Measurements from ENCODE around the gene PNMA3.
"Not testable (repeated sequence)": the region's sequence is repeated elsewhere in the genome, so short reads cannot be mapped to it uniquely, and the experiment has no call there.

PNMA3 gene

GRCh38 chrX:153077437-153078135, 21.3 kb downstream of the PNMA3 start:
- not testable (repeated sequence) for H2AK5ac ChIP-seq (ENCODE audit: low read depth, low read length); H2BK5ac ChIP-seq (ENCODE audit: low read length); H2BK15ac ChIP-seq (ENCODE audit: low read length); H3K4me1 ChIP-seq (ENCODE audit: control insufficient read depth in 2 of 2, insufficient read depth in 1 of 2, low read depth in 1 of 2, low read length in 2 of 2); H4K8ac ChIP-seq (ENCODE audit: low read depth, low read length); H3K9ac ChIP-seq (ENCODE audit: low read depth, low read length, poor library complexity); H3K36me3 ChIP-seq (replicated peaks in 1 of 2; ENCODE audit: control insufficient read depth in 2 of 2, insufficient read depth in 2 of 2, low read length in 2 of 2); H3K9me3 ChIP-seq (replicated peaks in 1 of 2; ENCODE audit: control insufficient read depth in 2 of 2, insufficient read depth in 1 of 2, low read depth in 1 of 2, low read length in 2 of 2); DNase-seq (ENCODE audit: low spot score); H3K4me3 ChIP-seq (ENCODE audit: low read length in 2 of 2); H2BK12ac ChIP-seq (ENCODE audit: low read length); H3K14ac ChIP-seq (ENCODE audit: low read length); H3K27ac ChIP-seq (replicated peaks; ENCODE audit: low read length); H3K18ac ChIP-seq (ENCODE audit: low read length); H2BK120ac ChIP-seq (ENCODE audit: low read depth, low read length); H3K27me3 ChIP-seq (ENCODE audit: control insufficient read depth in 3 of 3, insufficient read depth in 3 of 3, low read depth in 1 of 3, low read length in 3 of 3); H4K91ac ChIP-seq (ENCODE audit: low read depth, low read length, poor library complexity); H3K4ac ChIP-seq (ENCODE audit: low read length); H2AFZ ChIP-seq (ENCODE audit: low read length); H3K4me2 ChIP-seq (ENCODE audit: insufficient read depth, low read length, poor library complexity, severe bottlenecking); H3K79me1 ChIP-seq (ENCODE audit: low read depth, low read length); H3K23ac ChIP-seq (ENCODE audit: low read depth, low read length, poor library complexity)
- no CpG with 5 or more reads among the region's 76 CpGs for WGBS, 2 donors (ENCODE audit: extremely low coverage in 2 of 2, insufficient read length in 2 of 2, insufficient replicate concordance in 1 of 2)

GRCh38 chrX:153083238-153083923, 27.1 kb downstream of the PNMA3 start:
- H3K27me3 ChIP-seq (ENCODE audit: control insufficient read depth in 3 of 3, insufficient read depth in 3 of 3, low read depth in 1 of 3, low read length in 3 of 3): peaks cover 0 to 21% (median 0%) of the 10 kb centered on the region in 3 experiments
- not testable (repeated sequence) for H3K9me3 ChIP-seq (replicated peaks in 1 of 2; ENCODE audit: control insufficient read depth in 2 of 2, insufficient read depth in 1 of 2, low read depth in 1 of 2, low read length in 2 of 2); H2BK5ac ChIP-seq (ENCODE audit: low read length); H3K4me1 ChIP-seq (ENCODE audit: control insufficient read depth in 2 of 2, insufficient read depth in 1 of 2, low read depth in 1 of 2, low read length in 2 of 2); H2BK120ac ChIP-seq (ENCODE audit: low read depth, low read length); H3K18ac ChIP-seq (ENCODE audit: low read length); H2AK5ac ChIP-seq (ENCODE audit: low read depth, low read length); H3K27ac ChIP-seq (replicated peaks; ENCODE audit: low read length); DNase-seq (ENCODE audit: low spot score); H2BK12ac ChIP-seq (ENCODE audit: low read length); H4K8ac ChIP-seq (ENCODE audit: low read depth, low read length); H3K23ac ChIP-seq (ENCODE audit: low read depth, low read length, poor library complexity); H3K14ac ChIP-seq (ENCODE audit: low read length); H3K9ac ChIP-seq (ENCODE audit: low read depth, low read length, poor library complexity); H3K36me3 ChIP-seq (replicated peaks in 1 of 2; ENCODE audit: control insufficient read depth in 2 of 2, insufficient read depth in 2 of 2, low read length in 2 of 2); H3K4me3 ChIP-seq (ENCODE audit: low read length in 2 of 2); H3K4me2 ChIP-seq (ENCODE audit: insufficient read depth, low read length, poor library complexity, severe bottlenecking); H2AFZ ChIP-seq (ENCODE audit: low read length); H2BK15ac ChIP-seq (ENCODE audit: low read length); H3K79me1 ChIP-seq (ENCODE audit: low read depth, low read length); H4K91ac ChIP-seq (ENCODE audit: low read depth, low read length, poor library complexity); H3K4ac ChIP-seq (ENCODE audit: low read length)
- WGBS, 2 donors (ENCODE audit: extremely low coverage in 2 of 2, insufficient read length in 2 of 2, insufficient replicate concordance in 1 of 2): no CpG with 5 or more reads among the region's 23 CpGs

DNA sequence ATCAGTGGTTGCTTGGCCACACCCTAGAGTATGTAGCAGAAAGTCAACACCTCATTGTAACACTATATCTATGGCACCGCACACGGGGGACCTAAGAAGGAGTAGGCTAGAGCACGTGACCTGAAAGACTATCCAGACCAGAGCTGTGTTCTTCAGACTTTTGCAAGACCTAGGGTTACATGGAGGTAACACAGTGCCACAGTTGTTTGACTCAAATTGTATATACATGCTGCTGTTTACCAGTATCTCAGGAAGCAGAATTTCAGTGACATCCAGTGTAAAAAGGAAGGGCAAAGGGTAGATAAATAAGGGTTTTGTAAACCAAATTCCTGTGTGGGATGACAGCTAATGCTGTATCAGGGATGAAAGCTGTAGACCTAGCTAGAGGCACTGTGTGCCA, 46.1 kb downstream of the PNMA3 start:
- H3K4ac ChIP-seq (ENCODE audit: low read length): no peak overlapping the region
- no peak for DNase-seq (ENCODE audit: low spot score)
- no peaks in the 10 kb centered on the region for H3K79me1 ChIP-seq (ENCODE audit: low read depth, low read length)

GRCh38 chrX:153104959-153105358, 48.7 kb downstream of the PNMA3 start:
- H3K4ac ChIP-seq (ENCODE audit: low read length); H3K23ac ChIP-seq (ENCODE audit: low read depth, low read length, poor library complexity): not testable (repeated sequence)

More for the DNA sequence above, 46.1 kb downstream of the PNMA3 start:
- no peak overlapping the region for H3K4me2 ChIP-seq (ENCODE audit: insufficient read depth, low read length, poor library complexity, severe bottlenecking)
- no peak overlapping the region for H4K8ac ChIP-seq (ENCODE audit: low read depth, low read length)
- no CpG with 5 or more reads among the region's 3 CpGs for WGBS, 2 donors (ENCODE audit: extremely low coverage in 2 of 2, insufficient read length in 2 of 2, insufficient replicate concordance in 1 of 2)
- no peak overlapping the region for H4K91ac ChIP-seq (ENCODE audit: low read depth, low read length, poor library complexity)
- no peak overlapping the region for H3K4me3 ChIP-seq (ENCODE audit: low read length in 2 of 2)
- peaks cover 0 to 2% of the 10 kb centered on the region in 2 donors for H3K9me3 ChIP-seq (replicated peaks in 1 of 2; ENCODE audit: control insufficient read depth in 2 of 2, insufficient read depth in 1 of 2, low read depth in 1 of 2, low read length in 2 of 2)
- no peak overlapping the region for H2AK5ac ChIP-seq (ENCODE audit: low read depth, low read length)
- H3K18ac ChIP-seq (ENCODE audit: low read length): no peak overlapping the region
- no peak overlapping the region for H2BK12ac ChIP-seq (ENCODE audit: low read length)
- H2BK15ac ChIP-seq (ENCODE audit: low read length): no peak overlapping the region
- no peaks in the 10 kb centered on the region for H3K36me3 ChIP-seq (replicated peaks in 1 of 2; ENCODE audit: control insufficient read depth in 2 of 2, insufficient read depth in 2 of 2, low read length in 2 of 2)
- H3K14ac ChIP-seq (ENCODE audit: low read length): no peak overlapping the region
- H3K27me3 ChIP-seq (ENCODE audit: control insufficient read depth in 3 of 3, insufficient read depth in 3 of 3, low read depth in 1 of 3, low read length in 3 of 3): no peaks in the 10 kb centered on the region
- H3K9ac ChIP-seq (ENCODE audit: low read depth, low read length, poor library complexity): no peak overlapping the region
- no peak overlapping the region for H2AFZ ChIP-seq (ENCODE audit: low read length)
- no peak overlapping the region for H3K27ac ChIP-seq (replicated peaks; ENCODE audit: low read length)
- H2BK120ac ChIP-seq (ENCODE audit: low read depth, low read length): no peak overlapping the region
- no peak overlapping the region for H2BK5ac ChIP-seq (ENCODE audit: low read length)
- H3K23ac ChIP-seq (ENCODE audit: low read depth, low read length, poor library complexity): no peak overlapping the region
- H3K4me1 ChIP-seq (ENCODE audit: control insufficient read depth in 2 of 2, insufficient read depth in 1 of 2, low read depth in 1 of 2, low read length in 2 of 2): no peaks in the 10 kb centered on the region

More at GRCh38 chrX:153104959-153105358, 48.7 kb downstream of the PNMA3 start:
- H3K18ac ChIP-seq (ENCODE audit: low read length); H3K9me3 ChIP-seq (replicated peaks in 1 of 2; ENCODE audit: control insufficient read depth in 2 of 2, insufficient read depth in 1 of 2, low read depth in 1 of 2, low read length in 2 of 2); H3K79me1 ChIP-seq (ENCODE audit: low read depth, low read length); H3K27ac ChIP-seq (replicated peaks; ENCODE audit: low read length); H3K36me3 ChIP-seq (replicated peaks in 1 of 2; ENCODE audit: control insufficient read depth in 2 of 2, insufficient read depth in 2 of 2, low read length in 2 of 2); H3K27me3 ChIP-seq (ENCODE audit: control insufficient read depth in 3 of 3, insufficient read depth in 3 of 3, low read depth in 1 of 3, low read length in 3 of 3); H2BK120ac ChIP-seq (ENCODE audit: low read depth, low read length); H4K91ac ChIP-seq (ENCODE audit: low read depth, low read length, poor library complexity); H2BK15ac ChIP-seq (ENCODE audit: low read length); H4K8ac ChIP-seq (ENCODE audit: low read depth, low read length); H2AFZ ChIP-seq (ENCODE audit: low read length); H2BK5ac ChIP-seq (ENCODE audit: low read length); H2AK5ac ChIP-seq (ENCODE audit: low read depth, low read length); DNase-seq (ENCODE audit: low spot score); H3K9ac ChIP-seq (ENCODE audit: low read depth, low read length, poor library complexity); H3K4me3 ChIP-seq (ENCODE audit: low read length in 2 of 2); H3K4me1 ChIP-seq (ENCODE audit: control insufficient read depth in 2 of 2, insufficient read depth in 1 of 2, low read depth in 1 of 2, low read length in 2 of 2); H3K4me2 ChIP-seq (ENCODE audit: insufficient read depth, low read length, poor library complexity, severe bottlenecking); H2BK12ac ChIP-seq (ENCODE audit: low read length); H3K14ac ChIP-seq (ENCODE audit: low read length): not testable (repeated sequence)
- WGBS, 2 donors (ENCODE audit: extremely low coverage in 2 of 2, insufficient read length in 2 of 2, insufficient replicate concordance in 1 of 2): no CpG with 5 or more reads among the region's 1 CpG

Data from neuronal stem cell (in vitro differentiated cells).